Vagina (tissue), 2 donors: ENCODE data around the gene ME2. TPM values are rescaled to one million over a fixed set of nuclear protein-coding genes. Genes with fewer than 3 reads are reported as not detected.

Experiments
- DNase-seq, 2 donors: peaks; one replicate each; pipeline ENCODE4 v3.0.0-alpha.2; 2017; ENCODE audit errors: extremely low spot score in 2 of 2
- H3K27ac ChIP-seq: fragments of 200-600 bp; sonication (generic); one replicate; pipeline ENCODE4 v1.5.1; 2019
- H3K27me3 ChIP-seq: fragments of 200-600 bp; sonication (generic); one replicate; pipeline ENCODE4 v1.5.1; 2019
- H3K36me3 ChIP-seq, 2 donors: fragments of 200-600 bp; sonication (generic); one replicate each; pipeline ENCODE4 v1.5.1; 2017 to 2019
- H3K4me1 ChIP-seq: fragments of 200-600 bp; sonication (generic); one replicate; pipeline ENCODE4 v1.5.1; 2019
- H3K4me3 ChIP-seq, 2 donors: fragments of 200-600 bp; sonication (generic); 1 replicate in 1 of 2; 2 replicates in 1 of 2; pipeline ENCODE4 v1.5.1; 2016 to 2019
- H3K9me3 ChIP-seq: fragments of 200-600 bp; sonication (generic); one replicate; pipeline ENCODE4 v1.5.1; 2019
- CTCF ChIP-seq, 3 experiments: fragments of 450-650 bp in 2 of 3; fragments of 200-600 bp in 1 of 3; sonication (generic) in 1 of 3; IDR thresholded peaks; one replicate each; pipeline ENCODE4 v1.5.1; 2017 to 2019; ENCODE audit warnings: antibody characterized with exemption in 3 of 3, mild to moderate bottlenecking in 2 of 3, moderate library complexity in 2 of 3
- POLR2A ChIP-seq, 2 donors: fragments of 450-650 bp; IDR thresholded peaks; one replicate each; pipeline ENCODE4 v1.6.1; 2017; ENCODE audit warnings: antibody characterized with exemption in 2 of 2, mild to moderate bottlenecking in 2 of 2, moderate library complexity in 2 of 2
- POLR2AphosphoS5 ChIP-seq, 2 donors: sonication (generic); formaldehyde crosslinking; IDR thresholded peaks; one replicate each; pipeline ENCODE4 v1.9.0; 2017; ENCODE audit warnings: antibody characterized with exemption in 2 of 2, mild to moderate bottlenecking in 2 of 2, low read depth in 1 of 2; ENCODE audit not compliant: insufficient read depth in 1 of 2
- intact Hi-C: fragments of 100-400 bp; cut with DNase I; formaldehyde crosslinking; loops from one replicate; pipeline ENCODE4 v1.15.1; 2023
- total RNA-seq: library from RNA; depleted of rRNA; stranded (reverse); fragments of >200 nt; gene quantifications from one replicate; pipeline ENCODE4 v1.2.3, GENCODE V29; 2016

ME2 gene
- total RNA-seq, 1 donor from 2014 or later, result 32.2 TPM

- Histone ChIP-seq H3K4me3 (no peak overlapping the region), H3K36me3 (no peaks in the 10 kb centered on the region), H3K27ac (no peak overlapping the region), H3K27me3 (no peaks in the 10 kb centered on the region), H3K4me1 (no peaks in the 10 kb centered on the region), H3K9me3 (no peaks in the 10 kb centered on the region)
- no peak for TF ChIP-seq POLR2A (IDR thresholded peaks at IDR 0.05)
- no peak for TF ChIP-seq POLR2AphosphoS5 (IDR thresholded peaks at IDR 0.05; ENCODE audit: insufficient read depth in 1 of 2, low read depth in 1 of 2)
- no peak for TF ChIP-seq CTCF (IDR thresholded peaks at IDR 0.05)
- intact Hi-C loops, result no loop called here
- DNase-seq, result no peak
These were observed 42.4 kb upstream of the ME2 start for GRCh38 chr18:50836521-50836957.

DNA sequence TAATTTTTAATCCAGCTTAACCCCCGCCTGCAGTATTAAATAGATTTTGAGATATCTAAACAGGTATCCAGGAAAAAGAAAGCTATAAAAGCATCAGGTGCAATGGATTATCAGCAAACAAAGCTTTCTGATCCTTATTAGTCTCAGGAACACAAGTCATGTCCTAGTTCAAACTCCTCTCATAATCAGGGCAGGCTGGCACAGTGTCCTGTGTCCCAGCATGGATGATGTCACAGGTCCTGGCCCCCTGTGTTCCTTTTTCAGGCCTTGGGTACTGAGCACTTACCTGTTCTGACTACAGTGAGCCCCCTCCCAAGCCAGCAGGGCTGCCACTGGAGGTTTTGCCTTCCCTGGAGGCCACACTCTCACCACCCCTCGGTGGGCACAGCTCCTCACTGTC lies 39.6 kb upstream of the ME2 start:
- H3K4me1 ChIP-seq, result no peaks in the 10 kb centered on the region
- H3K27ac ChIP-seq, result no peak overlapping the region
- H3K9me3 ChIP-seq, result no peaks in the 10 kb centered on the region
- H3K27me3 ChIP-seq, result no peaks in the 10 kb centered on the region
- TF ChIP-seq POLR2A (IDR thresholded peaks at IDR 0.05) (no peak), CTCF (IDR thresholded peaks at IDR 0.05) (no peak), POLR2AphosphoS5 (IDR thresholded peaks at IDR 0.05; ENCODE audit: insufficient read depth in 1 of 2, low read depth in 1 of 2) (no peak)
- intact Hi-C loops, result no loop called here
- H3K4me3 ChIP-seq, result no peak overlapping the region
- DNase-seq, result no peak
- H3K36me3 ChIP-seq, result no peaks in the 10 kb centered on the region

- Histone ChIP-seq H3K4me3 (no peak overlapping the region), H3K9me3 (no peaks in the 10 kb centered on the region), H3K4me1 (no peaks in the 10 kb centered on the region), H3K27me3 (no peaks in the 10 kb centered on the region), H3K27ac (no peak overlapping the region), H3K36me3 (no peaks in the 10 kb centered on the region)
- intact Hi-C loops, result no loop called here
- no peak for TF ChIP-seq POLR2A (IDR thresholded peaks at IDR 0.05)
- DNase-seq, result no peak
These were observed 38.9 kb upstream of the ME2 start for GRCh38 chr18:50839996-50840395.

GRCh38 chr18:50842846-50843245 lies 36.1 kb upstream of the ME2 start:
- Histone ChIP-seq H3K36me3 (no peaks in the 10 kb centered on the region), H3K9me3 (no peaks in the 10 kb centered on the region), H3K27ac (no peak overlapping the region), H3K27me3 (no peaks in the 10 kb centered on the region), H3K4me1 (no peaks in the 10 kb centered on the region), H3K4me3 (no peak overlapping the region)
- TF ChIP-seq POLR2A (IDR thresholded peaks at IDR 0.05) (no peak), POLR2AphosphoS5 (IDR thresholded peaks at IDR 0.05; ENCODE audit: insufficient read depth in 1 of 2, low read depth in 1 of 2) (no peak), CTCF (IDR thresholded peaks at IDR 0.05) (no peak)
- intact Hi-C loops, result no loop called here
- DNase-seq, result no peak

GRCh38 chr18:50844554-50844953 lies 34.4 kb upstream of the ME2 start:
- no peak for DNase-seq
- Histone ChIP-seq H3K27ac (no peak overlapping the region), H3K36me3 (no peaks in the 10 kb centered on the region), H3K4me3 (no peak overlapping the region), H3K9me3 (no peaks in the 10 kb centered on the region), H3K4me1 (no peaks in the 10 kb centered on the region), H3K27me3 (no peaks in the 10 kb centered on the region)
- TF ChIP-seq POLR2AphosphoS5 (IDR thresholded peaks at IDR 0.05; ENCODE audit: insufficient read depth in 1 of 2, low read depth in 1 of 2), result no peak
- TF ChIP-seq CTCF (IDR thresholded peaks at IDR 0.05), result no peak
- no peak for TF ChIP-seq POLR2A (IDR thresholded peaks at IDR 0.05)
- intact Hi-C loops, result no loop called here

GRCh38 chr18:50844960-50845359 lies 34.0 kb upstream of the ME2 start:
- H3K27ac ChIP-seq, result no peak overlapping the region
- H3K9me3 ChIP-seq, result no peaks in the 10 kb centered on the region
- DNase-seq, result no peak
- H3K4me1 ChIP-seq, result no peaks in the 10 kb centered on the region
- H3K27me3 ChIP-seq, result no peaks in the 10 kb centered on the region
- no peaks in the 10 kb centered on the region for H3K36me3 ChIP-seq
- intact Hi-C loops, result no loop called here
- no peak for TF ChIP-seq POLR2A (IDR thresholded peaks at IDR 0.05)
- TF ChIP-seq CTCF (IDR thresholded peaks at IDR 0.05), result no peak
- TF ChIP-seq POLR2AphosphoS5 (IDR thresholded peaks at IDR 0.05; ENCODE audit: insufficient read depth in 1 of 2, low read depth in 1 of 2), result no peak
- H3K4me3 ChIP-seq, result no peak overlapping the region
